ENCODE data around the gene ANKRD11.
"Not testable (repeated sequence)": the region's sequence is repeated elsewhere in the genome, so short reads cannot be mapped to it uniquely, and the experiment has no call there.

The ANKRD11 gene

DNA sequence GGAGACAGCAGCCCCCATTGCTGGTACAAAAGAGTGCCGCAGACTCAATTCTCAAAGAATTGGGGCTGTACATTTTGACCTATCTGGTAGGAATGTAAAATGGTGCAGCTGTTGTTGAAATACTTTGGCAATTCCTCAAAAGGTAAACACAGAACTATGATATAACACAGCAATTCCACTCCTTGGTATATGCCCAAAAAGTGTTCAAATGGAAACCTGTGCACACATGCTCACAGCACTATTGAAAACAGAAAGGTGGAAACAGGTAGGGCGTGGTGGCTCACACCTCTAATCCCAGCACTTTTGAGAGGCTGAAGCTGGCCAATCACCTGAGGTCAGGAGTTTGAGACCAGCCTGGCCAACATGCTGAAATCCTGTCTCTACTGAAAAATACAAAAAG, 34.7 kb downstream of the ANKRD11 start:
- H3K79me2 ChIP-seq (ENCODE audit: low read length) = peaks cover 89% of the 10 kb centered on the region
- H3K27me3 ChIP-seq (replicated peaks; ENCODE audit: insufficient read depth, low read length) = no peaks in the 10 kb centered on the region
- H3K9me2 ChIP-seq (replicated peaks; ENCODE audit: insufficient read depth, low read length) = no peaks in the 10 kb centered on the region
- H3K4me2 ChIP-seq (ENCODE audit: low read depth, low read length) = no peak overlapping the region
- H2AFZ ChIP-seq (ENCODE audit: low read length) = no peak overlapping the region
- H3K9ac ChIP-seq (ENCODE audit: low read length) = no peak overlapping the region
- H3K4me3 ChIP-seq (ENCODE audit: low read length) = no peak overlapping the region
- H3F3A ChIP-seq (ENCODE audit: insufficient read depth, low read length) = peaks cover 15% of the 10 kb centered on the region
- no peaks in the 10 kb centered on the region for H3K9me3 ChIP-seq (replicated peaks; ENCODE audit: insufficient read depth, low read length)
- H3K36me3 ChIP-seq (replicated peaks; ENCODE audit: insufficient read depth, low read length) = no peaks in the 10 kb centered on the region
- no peak overlapping the region for H3K27ac ChIP-seq (ENCODE audit: low read length)
- H4K20me1 ChIP-seq (ENCODE audit: insufficient read depth, low read length) = 0 out of 2 replicates have a peak, but pooled peaks cover 3% of the 10 kb centered on the region
- TF ChIP-seq EZH2phosphoT487 (IDR thresholded peaks at IDR 0.05; ENCODE audit: low read length) = no peak
- no peak for TF ChIP-seq EZH2 (optimal IDR thresholded peaks at IDR 0.05; ENCODE audit: low read depth, low read length)
- TF ChIP-seq CTCF (IDR thresholded peaks at IDR 0.05; ENCODE audit: low read length) = no peak
- DNase-seq = no peak
- peaks cover 28% of the 10 kb centered on the region for H3K4me1 ChIP-seq (ENCODE audit: low read length)

GRCh38 chr16:89455178-89455577, 35.2 kb downstream of the ANKRD11 start:
- H3K79me2 ChIP-seq (ENCODE audit: low read length) = peaks cover 89% of the 10 kb centered on the region
- H3K9ac ChIP-seq (ENCODE audit: low read length) = no peak overlapping the region
- H3K9me2 ChIP-seq (replicated peaks; ENCODE audit: insufficient read depth, low read length) = no peaks in the 10 kb centered on the region
- no peak overlapping the region for H2AFZ ChIP-seq (ENCODE audit: low read length)
- no peak overlapping the region for H3K27ac ChIP-seq (ENCODE audit: low read length)
- no peaks in the 10 kb centered on the region for H3K9me3 ChIP-seq (replicated peaks; ENCODE audit: insufficient read depth, low read length)
- H3K4me2 ChIP-seq (ENCODE audit: low read depth, low read length) = no peak overlapping the region
- no peak for TF ChIP-seq EZH2 (optimal IDR thresholded peaks at IDR 0.05; ENCODE audit: low read depth, low read length)
- no peak for TF ChIP-seq CTCF (IDR thresholded peaks at IDR 0.05; ENCODE audit: low read length)
- no peak for TF ChIP-seq EZH2phosphoT487 (IDR thresholded peaks at IDR 0.05; ENCODE audit: low read length)
- no peaks in the 10 kb centered on the region for H3K27me3 ChIP-seq (replicated peaks; ENCODE audit: insufficient read depth, low read length)
- H3F3A ChIP-seq (ENCODE audit: insufficient read depth, low read length) = peaks cover 20% of the 10 kb centered on the region
- H3K36me3 ChIP-seq (replicated peaks; ENCODE audit: insufficient read depth, low read length) = no peaks in the 10 kb centered on the region
- H3K4me1 ChIP-seq (ENCODE audit: low read length) = peaks cover 33% of the 10 kb centered on the region
- no peaks in the 10 kb centered on the region for H4K20me1 ChIP-seq (ENCODE audit: insufficient read depth, low read length)
- H3K4me3 ChIP-seq (ENCODE audit: low read length) = no peak overlapping the region
- DNase-seq = no peak

DNA sequence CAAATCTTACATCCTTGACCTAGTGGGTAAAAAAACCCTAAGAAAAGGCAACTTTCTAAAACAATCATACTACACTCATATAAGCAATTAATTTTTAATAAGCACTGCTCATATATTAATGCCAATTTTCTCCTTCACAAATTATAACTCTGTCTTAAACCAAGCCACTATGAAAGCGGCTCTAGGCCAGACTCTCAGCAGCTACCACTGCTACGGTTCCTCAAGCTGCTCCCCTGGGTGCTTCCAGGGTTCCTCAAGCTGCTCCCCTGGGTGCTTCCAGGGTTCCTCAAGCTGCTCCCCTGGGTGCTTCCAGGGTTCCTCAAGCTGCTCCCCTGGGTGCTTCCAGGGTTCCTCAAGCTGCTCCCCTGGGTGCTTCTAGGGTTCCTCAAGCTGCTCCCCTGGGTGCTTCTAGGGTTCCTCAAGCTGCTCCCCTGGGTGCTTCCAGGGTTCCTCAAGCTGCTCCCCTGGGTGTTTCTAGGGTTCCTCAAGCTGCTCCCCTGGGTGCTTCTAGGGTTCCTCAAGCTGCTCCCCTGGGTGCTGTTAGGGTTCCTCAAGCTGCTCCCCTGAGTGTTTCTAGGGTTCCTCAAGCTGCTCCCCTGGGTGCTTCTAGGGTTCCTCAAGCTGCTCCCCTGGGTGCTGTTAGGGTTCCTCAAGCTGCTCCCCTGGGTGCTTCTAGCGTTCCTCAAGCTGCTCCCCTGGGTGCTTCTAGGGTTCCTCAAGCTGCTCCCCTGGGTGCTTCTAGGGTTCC, 35.8 kb downstream of the ANKRD11 start:
- peaks cover 26% of the 10 kb centered on the region for H3F3A ChIP-seq (ENCODE audit: insufficient read depth, low read length)
- not testable (repeated sequence) for H3K9me3 ChIP-seq (replicated peaks; ENCODE audit: insufficient read depth, low read length); H4K20me1 ChIP-seq (ENCODE audit: insufficient read depth, low read length); H3K9ac ChIP-seq (ENCODE audit: low read length); H3K4me3 ChIP-seq (ENCODE audit: low read length); DNase-seq; H3K27me3 ChIP-seq (replicated peaks; ENCODE audit: insufficient read depth, low read length); H2AFZ ChIP-seq (ENCODE audit: low read length); H3K36me3 ChIP-seq (replicated peaks; ENCODE audit: insufficient read depth, low read length); H3K9me2 ChIP-seq (replicated peaks; ENCODE audit: insufficient read depth, low read length)
- peaks cover 38% of the 10 kb centered on the region for H3K4me1 ChIP-seq (ENCODE audit: low read length)
- peaks cover 89% of the 10 kb centered on the region for H3K79me2 ChIP-seq (ENCODE audit: low read length)
- peak overlapping the region; percentile 69; the same call in 1 of the 2 replicates for H3K27ac ChIP-seq (ENCODE audit: low read length)
- H3K4me2 ChIP-seq (ENCODE audit: low read depth, low read length) = peak overlapping the region; percentile 65; the same call in 1 of the 2 replicates

Data from MM.1S (cell line).